HG03066 (cell line): ENCODE measurements around the gene MFSD6L.

Experiments used
- ATAC-seq: cut with Tn5 transposase; IDR thresholded peaks from one replicate; pipeline ENCODE4 v1.9.1; 2021; ENCODE audit warnings: low read depth; ENCODE audit not compliant: unreplicated experiment

Gene MFSD6L, protein sequence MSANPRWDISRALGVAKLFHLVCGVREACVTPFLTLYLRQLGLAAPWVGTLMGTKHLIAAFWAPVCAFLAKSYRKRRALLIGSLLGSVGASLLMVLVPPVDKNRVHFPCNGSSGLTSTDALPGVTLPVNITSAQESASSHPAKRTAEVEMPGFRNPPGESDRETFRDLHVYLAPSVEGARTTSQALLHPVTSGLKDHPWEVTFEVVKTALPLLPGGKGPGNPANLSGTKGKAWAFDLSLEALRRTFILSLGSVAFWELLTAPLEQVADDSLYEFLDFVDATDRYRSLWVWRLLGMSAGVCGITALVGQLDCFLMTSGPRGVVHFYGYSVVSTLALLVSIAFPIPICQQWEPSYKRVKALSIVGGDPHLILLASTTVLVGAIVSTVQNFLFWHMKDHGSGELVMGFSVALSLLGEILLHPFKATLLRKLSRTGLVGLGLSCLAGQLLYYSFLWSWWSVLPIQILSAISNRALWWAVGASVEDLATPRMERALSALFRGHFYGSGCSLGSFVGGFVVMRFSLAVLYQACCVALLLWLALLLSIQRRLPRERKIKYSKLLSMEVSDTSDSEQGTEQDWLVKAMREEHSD

DNA sequence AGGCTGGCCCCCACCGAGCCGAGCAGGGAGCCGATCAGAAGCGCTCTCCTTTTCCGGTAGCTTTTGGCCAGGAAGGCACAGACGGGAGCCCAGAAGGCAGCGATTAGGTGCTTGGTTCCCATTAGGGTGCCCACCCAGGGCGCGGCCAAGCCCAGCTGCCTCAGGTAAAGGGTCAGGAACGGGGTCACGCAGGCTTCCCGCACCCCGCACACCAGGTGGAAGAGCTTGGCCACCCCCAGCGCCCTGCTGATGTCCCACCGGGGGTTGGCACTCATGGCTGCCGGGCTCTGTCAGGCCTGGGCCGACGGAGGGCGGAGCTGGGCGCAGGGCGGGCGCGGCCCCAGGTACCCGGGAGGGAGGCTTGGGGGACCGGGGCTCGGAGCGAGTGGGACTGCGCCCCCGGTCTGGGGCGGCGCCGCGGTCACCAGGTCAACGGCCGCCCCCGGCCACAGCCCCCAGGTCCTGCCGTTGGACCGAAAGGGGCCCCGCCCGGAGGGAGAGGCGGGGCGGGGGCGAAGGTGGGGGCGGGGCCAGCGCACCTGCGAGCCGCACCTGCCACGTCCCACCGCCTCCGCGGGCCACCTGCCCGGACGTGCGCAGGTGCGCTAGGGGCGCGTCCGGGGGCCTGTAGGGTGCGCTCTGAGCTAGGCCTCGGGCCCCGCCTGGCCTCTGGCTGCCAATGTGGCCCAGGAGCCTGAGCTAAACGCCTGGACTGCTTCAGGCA is at the start of gene MFSD6L:
MFSD6L (minus strand) TSS at position 520 of the 724 bp plus-strand sequence; CDS start at position 275, 245 bp downstream.
- ATAC-seq: no peak

DNA sequence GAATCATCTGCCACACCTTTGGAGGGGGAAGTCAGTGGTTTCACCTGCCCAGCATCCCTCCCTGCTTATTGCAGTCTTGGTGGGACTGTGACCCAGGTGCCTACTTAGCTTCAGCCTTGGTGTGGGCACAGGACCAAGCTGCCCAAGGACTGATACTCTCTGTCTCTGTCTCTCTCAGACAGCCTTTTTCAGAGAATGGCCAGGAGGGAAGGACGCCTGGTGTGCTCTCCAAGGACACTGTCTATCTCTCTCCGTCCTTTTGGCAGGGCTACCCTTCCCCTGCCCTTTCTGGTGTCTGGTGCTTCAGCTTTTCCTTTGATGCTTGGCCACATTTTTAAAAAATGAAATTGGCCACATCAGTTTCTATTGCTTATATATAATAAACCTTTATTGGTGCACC is 48.7 kb upstream of the MFSD6L start:
- no peak for ATAC-seq

DNA sequence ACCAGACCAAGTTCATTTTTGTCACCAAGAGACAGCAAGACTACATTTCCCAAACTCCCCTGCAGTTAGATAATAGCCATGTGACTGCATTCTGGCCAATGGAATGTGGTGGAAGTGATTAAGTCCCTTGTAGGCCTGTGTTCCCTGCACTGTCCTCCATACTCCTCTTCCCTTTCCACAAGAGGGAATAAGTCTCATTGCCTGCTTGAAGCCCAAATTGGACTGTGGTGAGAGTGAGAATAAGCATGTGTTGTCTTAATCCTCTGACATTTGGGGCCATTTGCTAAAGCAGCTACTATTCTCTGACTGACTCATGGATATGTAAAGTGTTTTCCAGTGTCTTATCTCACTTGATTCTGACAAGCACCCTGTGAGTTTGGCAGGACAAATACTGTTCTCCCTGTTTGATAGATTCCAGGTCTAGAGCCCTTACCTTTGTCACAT is 47.6 kb upstream of the MFSD6L start:
- no peak for ATAC-seq

DNA sequence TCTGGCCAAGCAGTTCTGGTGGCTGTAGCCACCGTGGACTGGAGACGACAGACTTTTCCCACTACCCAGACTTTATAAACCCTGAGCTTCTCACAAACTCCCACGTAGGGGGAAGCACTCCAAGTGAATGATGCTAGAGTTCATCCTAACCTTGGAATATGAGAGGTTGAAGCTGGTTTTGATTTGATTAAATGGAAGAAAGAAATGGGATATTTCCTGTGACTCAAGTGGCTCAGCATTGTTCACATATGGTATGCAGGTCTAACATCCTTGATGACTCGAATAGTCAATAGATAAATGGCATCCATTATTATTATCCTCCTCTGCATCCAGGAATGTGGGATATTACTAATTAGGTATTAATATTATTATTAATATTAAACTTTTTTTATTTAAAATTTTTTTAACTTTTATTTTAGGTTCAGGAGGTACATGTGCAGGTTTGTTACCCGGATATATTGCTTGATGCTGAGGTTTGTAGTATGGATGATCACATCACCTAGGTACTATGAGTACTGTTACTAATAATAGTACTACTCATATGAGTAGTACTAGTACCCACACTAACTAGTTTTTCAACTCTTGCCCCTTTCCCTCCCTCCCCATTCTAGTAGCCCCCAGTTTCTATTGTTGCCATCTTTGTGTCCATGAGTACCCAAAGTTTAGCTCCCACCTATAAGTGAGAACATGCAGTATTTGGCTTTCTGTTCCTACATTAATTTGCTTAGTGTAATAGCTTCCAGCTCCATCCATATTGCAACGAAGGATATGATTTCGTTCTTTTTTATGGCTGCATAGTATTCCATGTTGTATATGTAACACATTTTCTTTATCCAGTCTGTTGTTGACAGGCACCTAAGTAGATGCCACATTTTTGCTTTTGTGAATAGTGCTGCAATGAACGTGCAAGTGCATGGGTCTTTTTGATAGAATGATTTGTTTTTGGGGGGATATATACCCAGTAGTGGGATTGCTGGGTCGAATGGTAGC is 45.4 kb upstream of the MFSD6L start:
- no peak for ATAC-seq

DNA sequence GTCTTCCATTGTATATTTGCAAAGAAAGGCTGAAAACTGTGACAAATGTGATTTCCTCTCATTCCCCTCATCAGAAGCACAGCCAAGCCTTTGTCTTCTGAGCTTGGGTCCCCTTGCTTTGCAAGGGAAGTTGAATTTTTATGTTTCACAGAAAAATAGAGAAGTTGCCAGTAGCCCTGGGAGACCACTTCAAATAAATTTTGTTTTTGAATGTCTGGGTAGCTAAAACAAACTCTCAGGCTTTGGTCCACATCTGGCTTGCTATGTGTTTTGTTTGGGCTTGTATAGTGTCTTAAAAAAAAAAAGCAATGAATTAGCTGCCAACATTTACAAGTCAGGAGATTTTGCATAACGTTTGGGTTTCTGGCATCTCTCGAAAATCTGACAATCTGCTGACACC is 44.2 kb upstream of the MFSD6L start:
- ATAC-seq: no peak

DNA sequence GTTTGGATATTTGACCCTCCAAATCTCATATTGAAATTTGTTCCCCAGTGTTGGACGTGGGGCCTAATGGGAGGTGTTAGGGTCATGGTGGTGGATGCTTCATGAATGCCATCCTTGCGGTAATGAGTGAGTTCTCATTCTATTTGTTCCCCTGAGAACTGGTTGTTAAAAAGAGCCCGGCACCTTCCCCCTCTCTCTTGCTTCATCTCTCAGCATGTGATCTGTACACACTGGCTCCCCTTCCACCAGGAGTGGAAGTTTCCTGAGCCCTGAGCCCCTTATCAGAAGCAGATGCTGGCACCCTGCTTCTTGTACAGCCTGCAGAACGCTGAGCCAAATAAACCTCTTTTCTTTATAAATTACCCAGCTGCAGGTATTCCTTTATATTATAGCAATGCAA is 42.7 kb upstream of the MFSD6L start:
- ATAC-seq: no peak

DNA sequence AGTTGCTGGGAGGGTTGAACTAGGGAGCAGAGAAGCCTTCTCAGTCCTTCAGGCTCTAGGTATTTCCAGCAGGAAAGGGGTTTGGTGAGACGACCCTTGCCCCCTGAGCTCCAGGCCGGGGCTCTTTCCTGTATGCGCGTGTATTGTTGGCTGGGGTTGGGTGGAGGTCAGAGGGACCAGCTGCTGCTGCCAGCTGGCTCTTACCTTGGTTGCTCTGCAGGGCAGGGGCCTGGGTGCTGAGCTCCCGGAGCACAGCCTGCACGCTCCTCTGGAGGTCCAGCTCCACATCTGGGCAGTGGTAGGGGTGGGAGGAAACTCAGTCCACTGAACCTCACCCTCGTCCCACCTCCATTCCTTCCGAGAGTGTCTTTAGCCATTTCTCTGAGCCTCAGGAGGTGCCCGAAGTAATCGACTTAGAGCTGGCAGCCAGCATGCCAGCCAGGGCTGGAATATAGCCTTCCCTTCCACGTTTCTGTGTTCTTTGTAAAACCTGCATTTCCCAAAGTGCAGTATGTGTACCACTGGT is 40.3 kb upstream of the MFSD6L start:
- ATAC-seq: no peak

DNA sequence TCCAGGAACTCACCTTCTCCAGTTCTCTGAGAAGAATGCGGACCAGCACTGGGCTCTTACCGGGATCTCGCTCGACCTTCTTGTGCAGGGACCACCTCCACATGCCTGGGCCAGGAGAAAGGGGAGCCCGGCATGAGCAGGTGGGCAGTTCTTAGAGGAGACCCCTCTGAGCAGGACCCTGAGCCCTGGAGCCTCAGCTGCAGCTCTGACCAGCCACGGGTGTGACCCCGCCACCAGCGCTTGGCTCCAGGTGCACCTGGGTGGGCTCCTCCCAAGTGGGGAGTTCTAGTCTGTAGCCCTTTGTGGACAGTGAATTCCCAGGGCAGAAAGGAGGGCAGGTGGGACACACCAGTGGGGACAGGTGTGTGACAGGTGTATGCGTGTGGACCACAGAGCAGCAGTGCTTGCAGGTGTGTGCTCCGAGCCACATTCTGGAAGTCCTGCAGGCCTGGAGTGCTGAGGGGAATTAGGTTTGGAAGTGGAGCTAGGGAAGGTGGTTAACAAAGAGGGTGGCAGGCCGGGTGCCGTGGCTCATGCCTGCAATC is 39.5 kb upstream of the MFSD6L start:
- ATAC-seq: no peak

DNA sequence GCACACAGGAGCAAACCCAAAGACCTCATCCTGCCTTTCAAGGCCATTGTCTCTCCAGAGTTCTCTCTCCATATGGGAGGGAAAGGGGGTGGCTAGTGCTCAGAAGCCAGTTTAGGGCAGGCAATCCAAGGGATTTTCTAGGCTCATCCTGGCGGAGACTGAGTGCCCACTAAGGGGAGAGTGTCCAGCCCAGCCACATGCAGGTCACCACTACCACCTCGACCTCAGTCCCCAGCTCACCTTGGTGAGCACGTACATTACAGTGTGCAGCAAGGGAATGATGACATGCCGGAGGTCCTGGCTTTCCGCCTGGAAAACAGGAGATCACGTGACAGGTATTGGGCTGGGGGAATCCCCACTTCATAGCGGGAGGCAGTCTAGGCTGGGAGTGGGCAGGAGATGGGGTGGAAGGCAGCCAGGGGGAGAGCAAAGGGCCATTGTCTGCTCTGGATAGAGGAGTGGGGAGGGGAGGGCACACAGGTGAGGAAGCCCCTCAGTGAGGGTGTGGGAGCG is 38.5 kb upstream of the MFSD6L start:
- ATAC-seq: no peak

DNA sequence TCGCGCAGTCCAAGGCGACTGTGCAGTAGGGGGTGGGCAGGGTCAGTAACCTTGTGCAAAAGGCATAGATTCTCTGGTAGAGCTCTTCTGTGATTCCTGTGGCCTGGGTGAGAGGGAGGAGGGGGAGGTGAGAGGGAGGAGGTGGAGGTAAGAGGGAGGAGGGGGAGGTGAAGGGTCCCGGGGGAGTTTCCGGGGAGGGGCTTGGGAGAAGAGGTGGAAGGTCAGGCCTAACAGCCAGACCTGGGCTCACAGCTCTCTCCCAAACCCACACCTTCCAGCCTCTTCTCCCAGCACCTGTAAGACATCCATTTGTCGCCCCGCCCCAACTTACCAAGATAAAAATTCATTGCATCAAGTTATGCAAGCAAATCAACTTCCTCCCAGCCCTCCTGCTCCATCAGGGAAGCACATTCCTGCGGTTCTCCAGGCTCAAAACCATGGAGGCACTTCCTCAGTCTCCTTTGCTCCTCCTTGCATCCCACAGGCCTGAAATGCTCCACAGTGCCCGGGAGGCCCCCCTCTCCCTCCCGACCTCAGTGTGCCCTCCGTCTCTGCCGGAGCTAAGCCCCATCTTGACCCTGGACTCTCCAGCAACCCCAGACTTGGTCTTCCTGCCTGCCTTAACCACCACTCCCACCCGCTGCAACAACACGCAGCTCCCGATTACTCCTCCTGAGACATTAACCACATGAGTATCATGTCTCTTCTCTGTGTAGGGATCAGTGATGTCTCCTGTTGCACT is 37.8 kb upstream of the MFSD6L start:
- no peak for ATAC-seq

DNA sequence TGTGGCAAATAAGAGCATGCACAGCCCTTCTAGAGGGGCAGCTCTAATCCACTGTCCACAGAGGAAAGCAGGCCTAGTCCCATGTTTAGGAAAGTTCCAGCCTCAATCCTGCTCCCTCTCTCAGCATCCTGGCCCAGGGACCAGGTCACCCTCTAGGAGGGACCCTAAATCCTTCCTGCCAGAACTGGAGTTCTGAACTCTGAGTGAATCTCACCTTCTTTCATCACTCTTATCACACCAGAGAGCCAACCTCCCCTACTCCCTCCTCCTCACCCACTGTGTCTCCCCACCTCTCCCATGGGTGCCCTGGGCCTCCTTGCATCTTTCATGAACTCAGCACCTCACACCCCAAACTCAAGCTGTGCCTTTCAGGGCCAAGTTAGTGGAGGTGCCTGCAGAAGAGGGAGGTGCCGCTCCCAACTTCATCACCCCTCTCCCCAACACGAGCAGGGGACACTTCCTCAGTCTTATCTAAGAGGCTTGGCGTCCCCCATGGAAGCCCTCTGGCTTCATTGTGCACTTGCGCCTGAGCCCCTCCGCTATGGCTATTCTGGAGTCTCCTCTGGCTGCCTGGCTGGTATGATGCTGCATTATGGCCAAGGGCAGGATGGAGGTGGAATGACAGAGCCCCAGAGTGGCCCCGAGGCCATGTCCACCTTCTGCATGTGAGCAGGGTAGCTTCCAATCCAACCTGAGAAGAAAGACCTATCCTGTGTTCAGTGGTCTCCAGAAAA is 36.6 kb upstream of the MFSD6L start:
- ATAC-seq: no peak

DNA sequence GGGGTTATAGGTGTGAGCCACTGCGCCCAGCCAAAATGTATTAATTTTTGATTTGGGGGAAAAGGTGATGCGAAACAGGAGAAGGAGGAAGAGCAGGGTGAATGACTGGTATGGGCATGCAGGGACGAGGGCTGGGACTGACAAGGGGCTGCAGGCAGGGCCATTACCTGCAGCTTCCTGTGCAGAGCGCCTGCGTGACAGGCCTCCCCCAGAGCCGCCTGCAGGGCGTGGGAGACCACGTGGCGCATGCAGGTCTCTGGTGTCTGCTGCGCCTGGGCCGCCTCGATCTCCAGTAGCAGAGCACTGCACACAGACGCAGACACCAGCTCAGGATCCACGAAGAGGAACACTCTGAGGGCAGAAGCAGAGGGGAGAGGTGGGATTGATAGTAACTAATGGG is 35.9 kb upstream of the MFSD6L start:
- no peak for ATAC-seq

DNA sequence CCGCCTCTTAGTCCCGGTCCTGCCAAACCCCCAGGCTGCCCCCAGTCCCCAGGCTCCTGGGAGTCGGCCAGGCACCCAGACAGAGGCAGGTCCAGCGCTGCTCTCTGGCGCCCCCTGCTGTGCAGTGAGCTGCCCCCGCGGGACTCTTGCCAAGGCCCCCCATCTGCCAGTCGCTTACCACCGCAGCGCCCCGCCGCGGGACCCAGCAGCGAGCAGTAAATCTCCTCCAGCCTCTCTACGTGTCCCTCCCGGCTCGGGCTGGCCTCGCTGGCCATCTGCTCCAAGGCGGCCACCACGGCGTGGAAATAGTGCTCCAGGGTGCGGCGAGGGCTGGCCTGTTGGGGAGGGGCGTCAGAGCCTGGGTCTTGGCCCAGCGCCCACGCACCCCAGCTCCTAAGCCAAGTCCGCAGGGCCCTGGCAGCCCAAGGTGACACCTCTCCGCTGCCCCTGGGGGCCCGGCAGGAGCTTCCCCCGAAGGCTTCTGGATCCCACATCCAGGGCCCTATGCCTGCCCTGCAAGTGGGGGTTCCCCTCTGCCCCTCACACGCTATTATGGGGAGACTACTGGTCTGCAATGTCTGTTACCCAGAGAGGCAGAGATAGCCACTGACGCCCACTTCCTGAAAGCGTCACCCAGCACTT is 33.7 kb upstream of the MFSD6L start:
- ATAC-seq: no peak

DNA sequence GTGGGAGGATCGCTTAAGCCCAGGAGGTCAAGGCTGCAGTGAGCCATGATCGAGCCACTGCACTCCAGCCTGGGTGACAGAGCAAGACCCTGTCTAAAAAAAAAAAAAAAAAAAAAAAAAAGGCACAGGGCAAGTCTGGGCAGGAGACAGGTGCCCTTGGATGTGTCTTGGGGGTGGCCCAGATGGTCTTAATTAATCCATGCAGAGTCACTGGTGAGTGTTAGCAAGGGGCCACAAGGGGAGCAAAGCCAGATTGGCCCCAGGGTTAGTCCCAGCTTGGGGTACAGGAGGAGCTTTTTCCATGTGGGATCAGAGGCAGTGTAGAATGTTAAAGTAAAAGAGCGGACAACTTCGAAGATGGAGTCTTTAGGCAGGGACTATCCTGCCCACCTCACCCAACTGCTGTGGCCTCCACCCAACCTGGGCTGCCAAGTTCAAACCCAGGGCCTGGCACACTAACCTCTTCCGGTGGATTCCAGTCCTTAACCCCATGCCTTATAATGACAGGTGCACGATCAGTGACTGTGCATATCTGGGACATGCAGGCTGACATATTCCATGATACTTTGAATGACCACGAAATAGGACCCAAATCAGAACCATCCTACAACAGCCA is 32.2 kb upstream of the MFSD6L start:
- ATAC-seq: no peak

DNA sequence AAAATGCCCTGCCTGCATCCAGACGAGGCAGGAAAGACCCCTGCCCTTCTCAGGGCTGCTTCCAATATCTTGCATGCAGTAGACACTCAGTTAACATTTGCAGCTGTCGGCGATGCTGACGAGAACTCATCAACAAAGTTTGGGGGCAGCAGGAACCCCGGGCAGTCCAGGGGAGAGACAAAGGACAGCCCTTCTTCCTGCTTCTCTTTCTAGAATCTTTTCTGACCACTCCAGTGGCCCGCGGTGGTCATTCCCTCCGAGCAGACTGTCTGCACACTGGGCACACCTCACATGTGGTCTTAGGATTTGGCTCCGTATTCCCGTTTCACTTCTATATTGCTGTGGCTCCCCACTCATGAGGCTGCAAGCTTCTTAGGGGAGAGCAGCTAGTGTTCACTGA is 31.0 kb upstream of the MFSD6L start:
- ATAC-seq: no peak

DNA sequence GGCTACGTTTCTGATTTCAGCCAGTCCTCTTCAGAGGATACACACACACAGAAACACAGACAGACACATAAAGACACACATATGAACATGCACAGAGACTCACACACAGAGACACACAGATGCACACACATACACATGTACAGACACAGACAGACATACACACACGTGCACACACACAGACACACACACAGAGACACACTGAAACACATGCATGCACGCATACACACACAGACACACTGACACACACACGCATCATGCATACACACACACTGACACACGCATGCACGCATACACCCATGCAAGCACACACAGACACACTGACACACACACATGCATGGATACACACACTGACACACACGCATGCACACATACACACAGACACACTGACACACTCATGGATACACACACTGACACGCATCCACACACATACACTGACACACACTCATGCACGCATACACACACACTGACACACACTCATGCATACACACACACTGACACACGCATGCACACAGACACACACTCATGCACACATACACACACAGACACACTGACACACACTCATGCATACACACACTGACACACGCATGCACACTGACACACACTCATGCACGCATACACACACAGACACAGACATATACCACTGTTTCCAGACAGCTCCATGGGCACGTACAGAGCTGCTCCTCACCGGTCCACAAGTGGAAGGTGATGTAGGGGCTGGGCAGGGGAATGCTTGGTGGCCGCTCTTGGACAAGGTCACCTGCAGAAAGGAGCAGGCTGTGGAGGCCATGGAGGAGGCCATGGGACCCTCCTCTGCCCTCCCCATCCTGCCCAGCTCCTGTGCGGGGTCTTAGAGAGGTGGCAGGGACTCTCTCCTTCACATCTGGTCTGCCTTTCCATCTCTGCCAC is 30.1 kb upstream of the MFSD6L start:
- no peak for ATAC-seq

DNA sequence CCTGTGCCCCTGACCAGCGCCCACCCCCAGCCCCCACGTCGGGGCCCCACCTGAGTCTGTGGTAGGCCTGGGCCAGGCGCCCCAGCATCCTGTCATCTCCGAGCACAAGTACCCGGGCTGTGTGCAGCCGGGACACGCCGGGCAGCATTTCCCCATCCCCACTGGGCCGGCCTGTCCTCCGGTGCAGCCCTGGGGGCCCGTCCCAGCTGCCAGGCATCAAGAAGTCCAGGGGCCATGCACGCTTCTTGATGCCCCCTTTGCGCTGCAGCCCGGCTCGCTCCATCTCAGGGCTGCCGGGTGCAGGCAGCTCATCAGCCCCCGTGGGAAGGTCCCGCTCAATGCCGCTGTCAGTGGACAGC is 29.3 kb upstream of the MFSD6L start:
- no peak for ATAC-seq
